Measurements from ENCODE around the gene KCTD11. TPM values are rescaled to one million over a fixed set of nuclear protein-coding genes. Genes with fewer than 3 reads are reported as not detected.
A peak's percentile ranks its signal among the peaks of the same experiment; 100 is the strongest.
"Not testable (repeated sequence)": the region's sequence is repeated elsewhere in the genome, so short reads cannot be mapped to it uniquely, and the experiment has no call there.

KCTD11 gene
- total RNA-seq, 2 donors from 2014 or later = 3.6 to 10.1 TPM

- ATAC-seq (no peak), DNase-seq (ENCODE audit: low spot score in 2 of 2) (no peak)
- no peaks in the 10 kb centered on the region for H3K9me3 Mint-ChIP-seq
- H3K27ac Mint-ChIP-seq = peak overlapping the region; percentile 4 to 40
- peaks cover 4 to 9% of the 10 kb centered on the region in 2 donors for H3K36me3 Mint-ChIP-seq
These were observed 19.9 kb upstream of the KCTD11 start for GRCh38 chr17:7332111-7332510.

- ATAC-seq, H3K9me3 Mint-ChIP-seq: not testable (repeated sequence)
- peak in 1 of 2 donors; percentile 65 for DNase-seq (ENCODE audit: low spot score in 2 of 2)
- H3K27ac Mint-ChIP-seq = peak overlapping the region; percentile 24 to 40
- H3K36me3 Mint-ChIP-seq = peaks cover 9 to 14% of the 10 kb centered on the region in 2 donors
These were observed 19.3 kb upstream of the KCTD11 start for GRCh38 chr17:7332600-7333069.

GRCh38 chr17:7334938-7335538, 16.9 kb upstream of the KCTD11 start:
- H3K9me3 Mint-ChIP-seq = no peaks in the 10 kb centered on the region
- no peak for DNase-seq (ENCODE audit: low spot score in 2 of 2)
- peak overlapping the region; percentile 72 to 91 for H3K27ac Mint-ChIP-seq
- no peak for ATAC-seq
- H3K36me3 Mint-ChIP-seq = peaks cover 21 to 23% of the 10 kb centered on the region in 2 donors

GRCh38 chr17:7335765-7336164, 16.2 kb upstream of the KCTD11 start:
- DNase-seq (ENCODE audit: low spot score in 2 of 2) = peak in 1 of 2 donors; percentile 55
- H3K9me3 Mint-ChIP-seq = not testable (repeated sequence)
- H3K36me3 Mint-ChIP-seq = peaks cover 23% of the 10 kb centered on the region in 2 donors
- peak in 1 of 2 donors; percentile 14 for ATAC-seq
- H3K27ac Mint-ChIP-seq = peak overlapping the region; percentile 72 to 91

GRCh38 chr17:7336240-7337175, 15.5 kb upstream of the KCTD11 start, which contains the start of gene ACAP1:
Gene ACAP1 (plus strand): TSS chr17:7336529. CDS start chr17:7336735, 206 bp downstream.
- ATAC-seq = peak; percentile 93 to 94
- peak; percentile 77 for DNase-seq (ENCODE audit: low spot score in 2 of 2)
- Mint-ChIP-seq H3K27ac (peak within 1 kb of the TSS; percentile 86 to 91), H3K36me3 (peaks cover 26% of the 10 kb centered on the region in 2 donors), H3K9me3 (no peaks in the 10 kb centered on the region)

GRCh38 chr17:7337600-7337999, 14.4 kb upstream of the KCTD11 start:
- H3K9me3 Mint-ChIP-seq; ATAC-seq; DNase-seq (ENCODE audit: low spot score in 2 of 2): not testable (repeated sequence)
- peaks cover 28% of the 10 kb centered on the region in 2 donors for H3K36me3 Mint-ChIP-seq
- H3K27ac Mint-ChIP-seq = peak overlapping the region in 1 of 2 donors; percentile 91

- ATAC-seq = no peak
- Mint-ChIP-seq H3K36me3 (peaks cover 28 to 35% of the 10 kb centered on the region in 2 donors), H3K9me3 (no peaks in the 10 kb centered on the region), H3K27ac (peak overlapping the region in 1 of 2 donors; percentile 57)
- no peak for DNase-seq (ENCODE audit: low spot score in 2 of 2)
These were observed 11.8 kb upstream of the KCTD11 start for GRCh38 chr17:7340179-7340578.

GRCh38 chr17:7341842-7342241, 10.1 kb upstream of the KCTD11 start:
- ATAC-seq = no peak
- Mint-ChIP-seq H3K27ac (peak overlapping the region in 1 of 2 donors; percentile 71), H3K36me3 (peaks cover 22 to 34% of the 10 kb centered on the region in 2 donors), H3K9me3 (no peaks in the 10 kb centered on the region)
- DNase-seq (ENCODE audit: low spot score in 2 of 2) = no peak

GRCh38 chr17:7343250-7343649, 8.7 kb upstream of the KCTD11 start:
- H3K27ac Mint-ChIP-seq = peak overlapping the region in 1 of 2 donors; percentile 55
- peaks cover 15 to 22% of the 10 kb centered on the region in 2 donors for H3K36me3 Mint-ChIP-seq
- no peak for DNase-seq (ENCODE audit: low spot score in 2 of 2)

GRCh38 chr17:7346761-7347614, 5.0 kb upstream of the KCTD11 start:
- Mint-ChIP-seq H3K36me3 (peaks cover 6 to 22% of the 10 kb centered on the region in 2 donors), H3K9me3 (no peaks in the 10 kb centered on the region), H3K27ac (peak overlapping the region in 1 of 2 donors; percentile 62)
- DNase-seq (ENCODE audit: low spot score in 2 of 2) (no peak), ATAC-seq (no peak)

More at GRCh38 chr17:7343250-7343649, 8.7 kb upstream of the KCTD11 start:
- H3K9me3 Mint-ChIP-seq = no peaks in the 10 kb centered on the region
- ATAC-seq = no peak

GRCh38 chr17:7347630-7348477, 4.1 kb upstream of the KCTD11 start:
- DNase-seq (ENCODE audit: low spot score in 2 of 2) (no peak), ATAC-seq (no peak)
- H3K27ac Mint-ChIP-seq = peak overlapping the region in 1 of 2 donors; percentile 81
- peaks cover 9 to 29% of the 10 kb centered on the region in 2 donors for H3K36me3 Mint-ChIP-seq
- no peaks in the 10 kb centered on the region for H3K9me3 Mint-ChIP-seq

- ATAC-seq (no peak), DNase-seq (ENCODE audit: low spot score in 2 of 2) (no peak)
- Mint-ChIP-seq H3K27ac (peak overlapping the region in 1 of 2 donors; percentile 81), H3K9me3 (no peaks in the 10 kb centered on the region), H3K36me3 (peaks cover 11 to 27% of the 10 kb centered on the region in 2 donors)
These were observed 3.3 kb upstream of the KCTD11 start for GRCh38 chr17:7348478-7349242.

- peaks cover 11 to 24% of the 10 kb centered on the region in 2 donors for H3K36me3 Mint-ChIP-seq
- ATAC-seq (no peak), DNase-seq (ENCODE audit: low spot score in 2 of 2) (no peak)
- no peaks in the 10 kb centered on the region for H3K9me3 Mint-ChIP-seq
- H3K27ac Mint-ChIP-seq = peak overlapping the region; percentile 87 to 96
These were observed 534 bp downstream of the KCTD11 start for GRCh38 chr17:7352503-7352889.

GRCh38 chr17:7352910-7353635, 1.1 kb downstream of the KCTD11 start:
- DNase-seq (ENCODE audit: low spot score in 2 of 2) (no peak), ATAC-seq (no peak)
- no peaks in the 10 kb centered on the region for H3K9me3 Mint-ChIP-seq
- H3K36me3 Mint-ChIP-seq = peaks cover 8 to 24% of the 10 kb centered on the region in 2 donors
- H3K27ac Mint-ChIP-seq = peak overlapping the region; percentile 87 to 96
